ENCODE measurements around the gene SRP9. TPM values are rescaled to one million over a fixed set of nuclear protein-coding genes. Genes with fewer than 3 reads are reported as not detected.
A peak's percentile ranks its signal among the peaks of the same experiment; 100 is the strongest.

The SRP9 gene
- total RNA-seq (100 to 1,000 TPM; 128 to 140 TPM), polyA plus RNA-seq (100 to 1,000 TPM; 180 to 390 TPM)
- long read RNA-seq, donor 1, transcript SRP9-203 (4 exons, 1,596 nt) = minor isoform, 25 of 294 reads
- long read RNA-seq, donor 1, transcript SRP9-201 (3 exons, 1,480 nt) = major isoform, 247 of 294 reads
- long read RNA-seq, donor 1, partial matches to known transcripts = 1 of 294 reads
- long read RNA-seq, donor 1, other reads (novel, unspliced or antisense) = 18 of 294 reads
- long read RNA-seq, donor 2, transcript SRP9-203 (4 exons, 1,596 nt) = minor isoform, 11 of 82 reads
- long read RNA-seq, donor 2, transcript SRP9-201 (3 exons, 1,480 nt) = major isoform, 62 of 82 reads
- long read RNA-seq, donor 2, partial matches to known transcripts = 1 of 82 reads
- long read RNA-seq, donor 2, other reads (novel, unspliced or antisense) = 8 of 82 reads

- Histone ChIP-seq H3K4me1 (ENCODE audit: control insufficient read depth in 1 of 2, insufficient read depth in 2 of 2, low read length in 2 of 2) (peaks cover 0 to 2% of the 10 kb centered on the region in 2 donors), H3K36me3 (ENCODE audit: control insufficient read depth in 1 of 2, insufficient read depth in 2 of 2, low read length in 1 of 2) (no peaks in the 10 kb centered on the region), H3K9me3 (ENCODE audit: control insufficient read depth, low read length) (no peaks in the 10 kb centered on the region), H3K27me3 (ENCODE audit: control insufficient read depth in 1 of 2, insufficient read depth in 2 of 2, low read length in 1 of 2) (no peaks in the 10 kb centered on the region), H3K27ac (ENCODE audit: low read depth in 1 of 2, low read length in 2 of 2) (peak within 1 kb of the TSS; percentile 18 to 98), H3K4me3 (ENCODE audit: low read length in 2 of 2) (peak within 1 kb of the TSS; percentile 43 to 89)
- intact Hi-C loops (cut with DNase I) = loop anchor here (5.0 to 10.0 kb wide), 3 partner anchors 40 to 197 kb away; no protein-coding TSS in a partner anchor
- DNase-seq = peak; percentile 99 to 100
- peak; percentile 100 for ATAC-seq (ENCODE audit: low FRiP score)
- WGBS, 2 donors = 0% methylated on average over 44 to 46 of the region's 46 CpGs
Measured at GRCh38 chr1:225777583-225778336, at the start of gene SRP9. SRP9 (plus strand) TSS chr1:225777826; CDS start chr1:225777941, 115 bp downstream.

- no peaks in the 10 kb centered on the region for H3K27me3 ChIP-seq (ENCODE audit: control insufficient read depth in 1 of 2, insufficient read depth in 2 of 2, low read length in 1 of 2)
- no peak overlapping the region for H3K27ac ChIP-seq (ENCODE audit: low read depth in 1 of 2, low read length in 2 of 2)
- intact Hi-C loops (cut with DNase I) = no loop called here
- H3K4me3 ChIP-seq (ENCODE audit: low read length in 2 of 2) = no peak overlapping the region
- no peak for DNase-seq
- H3K9me3 ChIP-seq (ENCODE audit: control insufficient read depth, low read length) = no peaks in the 10 kb centered on the region
- peaks cover 3 to 5% of the 10 kb centered on the region in 2 donors for H3K4me1 ChIP-seq (ENCODE audit: control insufficient read depth in 1 of 2, insufficient read depth in 2 of 2, low read length in 2 of 2)
- no peak for ATAC-seq (ENCODE audit: low FRiP score)
- H3K36me3 ChIP-seq (ENCODE audit: control insufficient read depth in 1 of 2, insufficient read depth in 2 of 2, low read length in 1 of 2) = no peaks in the 10 kb centered on the region
Measured at GRCh38 chr1:225731491-225731890, 46.1 kb upstream of the SRP9 start.

- no peaks in the 10 kb centered on the region for H3K27me3 ChIP-seq (ENCODE audit: control insufficient read depth in 1 of 2, insufficient read depth in 2 of 2, low read length in 1 of 2)
- WGBS, 2 donors = 94 to 97% methylated on average over 4 of the region's 4 CpGs
- intact Hi-C loops (cut with DNase I) = no loop called here
Measured at GRCh38 chr1:225733254-225733653, 44.4 kb upstream of the SRP9 start.

GRCh38 chr1:225735252-225736149, 42.1 kb upstream of the SRP9 start:
- WGBS, 2 donors = 26 to 32% methylated on average over 12 of the region's 12 CpGs
- Histone ChIP-seq H3K27ac (ENCODE audit: low read depth in 1 of 2, low read length in 2 of 2) (peak overlapping the region; percentile 85 to 91), H3K9me3 (ENCODE audit: control insufficient read depth, low read length) (no peaks in the 10 kb centered on the region), H3K27me3 (ENCODE audit: control insufficient read depth in 1 of 2, insufficient read depth in 2 of 2, low read length in 1 of 2) (no peaks in the 10 kb centered on the region), H3K36me3 (ENCODE audit: control insufficient read depth in 1 of 2, insufficient read depth in 2 of 2, low read length in 1 of 2) (no peaks in the 10 kb centered on the region), H3K4me1 (ENCODE audit: control insufficient read depth in 1 of 2, insufficient read depth in 2 of 2, low read length in 2 of 2) (peaks cover 3 to 5% of the 10 kb centered on the region in 2 donors), H3K4me3 (ENCODE audit: low read length in 2 of 2) (no peak overlapping the region)
- peak; percentile 84 to 89 for DNase-seq
- intact Hi-C loops (cut with DNase I) = loop anchor here in 1 of 2 donors (5.0 kb wide), 1 partner anchor 33 kb away; no protein-coding TSS in a partner anchor
- ATAC-seq (ENCODE audit: low FRiP score) = peak; percentile 89

More at GRCh38 chr1:225733254-225733653, 44.4 kb upstream of the SRP9 start:
- H3K4me3 ChIP-seq (ENCODE audit: low read length in 2 of 2) = no peak overlapping the region
- H3K36me3 ChIP-seq (ENCODE audit: control insufficient read depth in 1 of 2, insufficient read depth in 2 of 2, low read length in 1 of 2) = no peaks in the 10 kb centered on the region
- ATAC-seq (ENCODE audit: low FRiP score) (no peak), DNase-seq (no peak)
- H3K4me1 ChIP-seq (ENCODE audit: control insufficient read depth in 1 of 2, insufficient read depth in 2 of 2, low read length in 2 of 2) = peaks cover 3 to 5% of the 10 kb centered on the region in 2 donors
- no peak overlapping the region for H3K27ac ChIP-seq (ENCODE audit: low read depth in 1 of 2, low read length in 2 of 2)
- H3K9me3 ChIP-seq (ENCODE audit: control insufficient read depth, low read length) = no peaks in the 10 kb centered on the region

GRCh38 chr1:225736437-225737098, 41.1 kb upstream of the SRP9 start:
- no peak for ATAC-seq (ENCODE audit: low FRiP score)
- WGBS, 2 donors = 66 to 68% methylated on average over 10 of the region's 10 CpGs
- H3K4me3 ChIP-seq (ENCODE audit: low read length in 2 of 2) = no peak overlapping the region

GRCh38 chr1:225737161-225737560, 40.5 kb upstream of the SRP9 start:
- H3K9me3 ChIP-seq (ENCODE audit: control insufficient read depth, low read length) = no peaks in the 10 kb centered on the region
- H3K27ac ChIP-seq (ENCODE audit: low read depth in 1 of 2, low read length in 2 of 2) = no peak overlapping the region
- no peaks in the 10 kb centered on the region for H3K27me3 ChIP-seq (ENCODE audit: control insufficient read depth in 1 of 2, insufficient read depth in 2 of 2, low read length in 1 of 2)
- peaks cover 3% of the 10 kb centered on the region in 2 donors for H3K4me1 ChIP-seq (ENCODE audit: control insufficient read depth in 1 of 2, insufficient read depth in 2 of 2, low read length in 2 of 2)
- no peak overlapping the region for H3K4me3 ChIP-seq (ENCODE audit: low read length in 2 of 2)
- no peak for DNase-seq
- no peak for ATAC-seq (ENCODE audit: low FRiP score)
- 73 to 79% methylated on average over 3 of the region's 3 CpGs for WGBS, 2 donors
- H3K36me3 ChIP-seq (ENCODE audit: control insufficient read depth in 1 of 2, insufficient read depth in 2 of 2, low read length in 1 of 2) = no peaks in the 10 kb centered on the region
- intact Hi-C loops (cut with DNase I) = loop anchor here in 1 of 2 donors (5.0 kb wide), 1 partner anchor 35 kb away; no protein-coding TSS in a partner anchor

More at GRCh38 chr1:225736437-225737098, 41.1 kb upstream of the SRP9 start:
- intact Hi-C loops (cut with DNase I) = loop anchor here in 1 of 2 donors (5.0 kb wide), 1 partner anchor 34 kb away; no protein-coding TSS in a partner anchor
- peaks cover 3% of the 10 kb centered on the region in 2 donors for H3K4me1 ChIP-seq (ENCODE audit: control insufficient read depth in 1 of 2, insufficient read depth in 2 of 2, low read length in 2 of 2)
- H3K27ac ChIP-seq (ENCODE audit: low read depth in 1 of 2, low read length in 2 of 2) = peak overlapping the region; percentile 85 to 91
- no peaks in the 10 kb centered on the region for H3K36me3 ChIP-seq (ENCODE audit: control insufficient read depth in 1 of 2, insufficient read depth in 2 of 2, low read length in 1 of 2)
- no peaks in the 10 kb centered on the region for H3K9me3 ChIP-seq (ENCODE audit: control insufficient read depth, low read length)
- DNase-seq = no peak
- H3K27me3 ChIP-seq (ENCODE audit: control insufficient read depth in 1 of 2, insufficient read depth in 2 of 2, low read length in 1 of 2) = no peaks in the 10 kb centered on the region

GRCh38 chr1:225737866-225738265, 39.8 kb upstream of the SRP9 start:
- Histone ChIP-seq H3K27ac (ENCODE audit: low read depth in 1 of 2, low read length in 2 of 2) (no peak overlapping the region), H3K4me1 (ENCODE audit: control insufficient read depth in 1 of 2, insufficient read depth in 2 of 2, low read length in 2 of 2) (peaks cover 3% of the 10 kb centered on the region in 2 donors), H3K36me3 (ENCODE audit: control insufficient read depth in 1 of 2, insufficient read depth in 2 of 2, low read length in 1 of 2) (no peaks in the 10 kb centered on the region), H3K4me3 (ENCODE audit: low read length in 2 of 2) (no peak overlapping the region), H3K9me3 (ENCODE audit: control insufficient read depth, low read length) (no peaks in the 10 kb centered on the region), H3K27me3 (ENCODE audit: control insufficient read depth in 1 of 2, insufficient read depth in 2 of 2, low read length in 1 of 2) (no peaks in the 10 kb centered on the region)
- ATAC-seq (ENCODE audit: low FRiP score) (no peak), DNase-seq (no peak)
- intact Hi-C loops (cut with DNase I) = loop anchor here in 1 of 2 donors (5.0 kb wide), 1 partner anchor 36 kb away; no protein-coding TSS in a partner anchor
- 92 to 93% methylated on average over 3 of the region's 3 CpGs for WGBS, 2 donors

All from aorta (tissue), 5 donors.